Upper lobe of left lung (tissue), 6 donors: ENCODE data around the gene ATP1B2. TPM values are rescaled to one million over a fixed set of nuclear protein-coding genes. Genes with fewer than 3 reads are reported as not detected.

ENCODE experiments used
- ATAC-seq, 2 donors: fragments of 200-7000 bp; cut with Tn5 transposase; one replicate each; pipeline ENCODE4 v1.9.1; 2022; ENCODE audit warnings: mild to moderate bottlenecking in 2 of 2, moderate library complexity in 2 of 2; ENCODE audit not compliant: low FRiP score in 2 of 2
- DNase-seq, 2 donors: peaks; one replicate each; pipeline ENCODE4 v3.0.0-alpha.2; 2019 to 2020
- H3K27ac ChIP-seq, 4 donors: fragments of 200-600 bp; sonication (generic); one replicate each; pipeline ENCODE4 v1.5.1; 2016 to 2019
- H3K27me3 ChIP-seq, 4 donors: fragments of 200-600 bp; sonication (generic); one replicate each; pipeline ENCODE4 v1.5.1; 2017 to 2019
- H3K36me3 ChIP-seq, 4 donors: fragments of 200-600 bp; sonication (generic); one replicate each; pipeline ENCODE4 v1.5.1; 2016 to 2019
- H3K4me1 ChIP-seq, 4 donors: fragments of 200-600 bp; sonication (generic); one replicate each; pipeline ENCODE4 v1.5.1; 2018 to 2019
- H3K4me3 ChIP-seq, 4 donors: fragments of 200-600 bp; sonication (generic); one replicate each; pipeline ENCODE4 v1.5.1; 2017 to 2019; ENCODE audit warnings: mild to moderate bottlenecking in 2 of 4, moderate library complexity in 1 of 4
- H3K9me3 ChIP-seq, 4 donors: fragments of 200-600 bp; sonication (generic); one replicate each; pipeline ENCODE4 v1.5.1; 2018 to 2019
- EP300 ChIP-seq, 4 donors: sonication (generic); formaldehyde crosslinking; IDR thresholded peaks; one replicate each; pipeline ENCODE4 v1.5.1; 2017; ENCODE audit warnings: antibody characterized with exemption in 4 of 4, control low read depth in 2 of 4
- POLR2A ChIP-seq, 4 donors: fragments of 450-650 bp; IDR thresholded peaks; one replicate each; pipeline ENCODE4 v1.5.1; 2016 to 2017; ENCODE audit warnings: antibody characterized with exemption in 4 of 4, mild to moderate bottlenecking in 2 of 4
- POLR2AphosphoS5 ChIP-seq, 2 donors: sonication (generic); formaldehyde crosslinking; IDR thresholded peaks; one replicate each; pipeline ENCODE4 v1.5.1; 2017; ENCODE audit warnings: antibody characterized with exemption in 2 of 2
- WGBS, 2 donors: methylation state at CpG; one replicate each; pipeline ENCODE4 v1.1.5; 2017 to 2018; 5-methylcytosine and 5-hydroxymethylcytosine counted together
- total RNA-seq, 6 donors: library from RNA; depleted of rRNA in 4 of 6; stranded (reverse); fragments of >200 nt in 4 of 6; gene quantifications; one replicate each; pipeline versions ENCODE4 v1.1.0 to v1.2.1, GENCODE V29; 2016 to 2021
- TF ChIP-seq, protein P1 (sequence below), 6 experiments: fragments of 450-650 bp in 4 of 6; fragments of 200-600 bp in 2 of 6; sonication (generic) in 2 of 6; IDR thresholded peaks; one replicate each; pipeline ENCODE4 v1.5.1; 2016 to 2019; ENCODE audit warnings: antibody characterized with exemption in 6 of 6
- donor health status: DM: no; HTN: no; CAD: no; lungs with moderate emphysema.
- donor health status: DM: no; HTN: yes; CAD: no; lungs with severe emphysema.

ATP1B2 gene
- total RNA-seq, 6 donors from 2014 or later, result 0.46 to 2.2 (median 0.97) TPM; not detected in 2

DNA sequence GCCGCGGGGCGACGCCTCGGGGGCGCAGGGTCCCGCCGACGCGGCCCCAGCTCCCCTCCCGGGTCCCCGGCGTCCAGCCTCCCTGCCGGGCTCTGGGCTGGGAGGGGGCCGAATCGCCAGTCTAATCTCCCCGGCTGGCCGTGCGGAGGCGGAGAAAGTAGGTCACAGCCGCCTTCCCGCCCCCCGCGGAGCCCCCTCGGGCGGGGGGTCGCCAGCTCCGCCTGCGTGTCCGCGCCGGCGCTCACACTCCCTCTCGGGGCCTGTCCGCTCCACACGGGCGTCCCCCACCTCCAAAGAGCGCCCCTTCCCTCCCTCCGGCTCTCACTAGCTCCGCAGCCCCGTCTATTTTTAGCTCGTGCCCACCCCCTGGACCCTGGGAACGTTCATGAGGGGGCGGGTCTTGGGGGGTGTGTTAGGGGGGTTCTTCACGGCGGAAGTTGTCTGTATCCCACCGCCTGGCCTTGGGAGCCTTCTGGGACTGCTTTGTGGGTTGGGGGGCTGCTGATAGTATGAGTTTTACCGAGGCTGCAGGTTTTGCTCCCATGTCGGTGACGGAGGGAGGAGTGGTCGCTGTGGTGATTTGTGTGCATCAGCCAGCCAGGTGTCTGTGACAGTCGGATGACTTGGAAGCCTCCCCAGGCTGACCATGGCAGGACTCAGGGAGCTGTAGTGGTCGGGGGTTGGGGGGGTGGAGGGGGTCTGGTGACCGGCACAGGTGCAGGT, 1.1 kb downstream of the ATP1B2 start:
- H3K4me1 ChIP-seq, result peaks cover 16 to 22% (median 21%) of the 10 kb centered on the region in 4 donors
- peaks cover 0 to 26% (median 6%) of the 10 kb centered on the region in 4 donors for H3K27me3 ChIP-seq
- no peaks in the 10 kb centered on the region for H3K9me3 ChIP-seq
- H3K27ac ChIP-seq, result peak overlapping the region in 3 of 4 donors; percentile 26 to 55 (median 34)
- TF ChIP-seq POLR2A (IDR thresholded peaks at IDR 0.05) (no peak), EP300 (IDR thresholded peaks at IDR 0.05) (no peak), POLR2AphosphoS5 (IDR thresholded peaks at IDR 0.05) (no peak)
- TF ChIP-seq, protein P1, sequence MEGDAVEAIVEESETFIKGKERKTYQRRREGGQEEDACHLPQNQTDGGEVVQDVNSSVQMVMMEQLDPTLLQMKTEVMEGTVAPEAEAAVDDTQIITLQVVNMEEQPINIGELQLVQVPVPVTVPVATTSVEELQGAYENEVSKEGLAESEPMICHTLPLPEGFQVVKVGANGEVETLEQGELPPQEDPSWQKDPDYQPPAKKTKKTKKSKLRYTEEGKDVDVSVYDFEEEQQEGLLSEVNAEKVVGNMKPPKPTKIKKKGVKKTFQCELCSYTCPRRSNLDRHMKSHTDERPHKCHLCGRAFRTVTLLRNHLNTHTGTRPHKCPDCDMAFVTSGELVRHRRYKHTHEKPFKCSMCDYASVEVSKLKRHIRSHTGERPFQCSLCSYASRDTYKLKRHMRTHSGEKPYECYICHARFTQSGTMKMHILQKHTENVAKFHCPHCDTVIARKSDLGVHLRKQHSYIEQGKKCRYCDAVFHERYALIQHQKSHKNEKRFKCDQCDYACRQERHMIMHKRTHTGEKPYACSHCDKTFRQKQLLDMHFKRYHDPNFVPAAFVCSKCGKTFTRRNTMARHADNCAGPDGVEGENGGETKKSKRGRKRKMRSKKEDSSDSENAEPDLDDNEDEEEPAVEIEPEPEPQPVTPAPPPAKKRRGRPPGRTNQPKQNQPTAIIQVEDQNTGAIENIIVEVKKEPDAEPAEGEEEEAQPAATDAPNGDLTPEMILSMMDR (IDR thresholded peaks at IDR 0.05), result no peak
- peak overlapping the region in 3 of 4 donors; percentile 37 to 56 (median 56) for H3K4me3 ChIP-seq
- no peaks in the 10 kb centered on the region for H3K36me3 ChIP-seq
- ATAC-seq, result peak in 1 of 2 donors; percentile 26
- DNase-seq, result peak in 1 of 2 donors; percentile 78
- whole genome bisulfite sequencing, 2 donors, result 5 to 11% methylated on average over 4 to 38 of the region's 54 CpGs

- Histone ChIP-seq H3K36me3 (no peaks in the 10 kb centered on the region), H3K9me3 (no peaks in the 10 kb centered on the region), H3K4me1 (peaks cover 16 to 22% (median 21%) of the 10 kb centered on the region in 4 donors), H3K27me3 (peaks cover 0 to 26% (median 6%) of the 10 kb centered on the region in 4 donors), H3K27ac (peak overlapping the region in 1 of 4 donors; percentile 26), H3K4me3 (no peak overlapping the region)
- 72 to 79% methylated on average over 7 to 12 of the region's 12 CpGs for WGBS, 2 donors
- TF ChIP-seq, protein P1 (IDR thresholded peaks at IDR 0.05), result no peak
- TF ChIP-seq POLR2AphosphoS5 (IDR thresholded peaks at IDR 0.05) (no peak), EP300 (IDR thresholded peaks at IDR 0.05) (no peak), POLR2A (IDR thresholded peaks at IDR 0.05) (no peak)
- no peak for ATAC-seq
- DNase-seq, result no peak
Observed at GRCh38 chr17:7652388-7653356, 1.9 kb downstream of the ATP1B2 start.

DNA sequence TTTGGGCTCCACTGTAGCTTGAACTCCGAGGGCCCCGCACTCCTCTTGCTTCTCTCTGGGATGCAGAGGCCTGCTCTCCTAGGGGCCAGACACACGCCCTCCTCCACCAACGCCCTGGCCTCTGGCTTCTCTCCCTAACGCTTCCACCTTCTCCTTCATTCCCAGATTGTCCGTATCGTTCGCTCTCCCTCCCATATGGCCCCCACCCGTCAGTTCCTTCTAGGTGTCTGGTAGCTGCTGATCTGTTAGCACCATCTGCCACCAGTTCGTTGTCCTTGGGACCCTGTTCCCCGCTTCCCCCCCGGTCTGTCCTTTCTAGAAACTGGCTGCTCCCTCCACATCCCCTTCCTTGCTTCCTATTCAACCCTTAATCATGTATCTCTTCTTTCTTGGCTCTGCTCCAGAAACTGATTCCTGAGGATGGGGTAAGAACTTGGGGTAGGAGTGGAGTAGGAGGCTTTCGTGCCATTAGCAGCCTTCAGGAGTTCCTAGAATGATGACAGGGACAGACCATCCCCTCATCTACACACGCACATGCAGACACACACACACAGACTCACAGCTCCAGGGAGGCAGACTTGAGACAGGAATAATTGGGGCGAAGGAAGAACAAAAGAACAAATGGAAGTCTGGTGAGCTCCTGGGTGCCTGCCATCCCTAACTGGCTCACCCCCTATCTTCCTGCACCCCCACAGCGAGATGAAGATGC, 4.3 kb downstream of the ATP1B2 start:
- H3K9me3 ChIP-seq, result no peaks in the 10 kb centered on the region

GRCh38 chr17:7655541-7655840, 4.8 kb downstream of the ATP1B2 start:
- peaks cover 13 to 16% (median 15%) of the 10 kb centered on the region in 4 donors for H3K4me1 ChIP-seq
- DNase-seq (no peak), ATAC-seq (no peak)
- no peak overlapping the region for H3K27ac ChIP-seq
- WGBS, 2 donors, result 92 to 95% methylated on average over 17 of the region's 17 CpGs
- peaks cover 0 to 20% (median 6%) of the 10 kb centered on the region in 4 donors for H3K27me3 ChIP-seq
- H3K9me3 ChIP-seq, result no peaks in the 10 kb centered on the region
- TF ChIP-seq EP300 (IDR thresholded peaks at IDR 0.05), result no peak
- no peak for TF ChIP-seq POLR2AphosphoS5 (IDR thresholded peaks at IDR 0.05)
- TF ChIP-seq, protein P1 (IDR thresholded peaks at IDR 0.05), result no peak
- TF ChIP-seq POLR2A (IDR thresholded peaks at IDR 0.05), result no peak
- H3K4me3 ChIP-seq, result no peak overlapping the region
- H3K36me3 ChIP-seq, result no peaks in the 10 kb centered on the region

More for the DNA sequence above, 4.3 kb downstream of the ATP1B2 start:
- DNase-seq (no peak), ATAC-seq (no peak)
- no peak for TF ChIP-seq EP300 (IDR thresholded peaks at IDR 0.05)
- TF ChIP-seq POLR2A (IDR thresholded peaks at IDR 0.05), result no peak
- TF ChIP-seq POLR2AphosphoS5 (IDR thresholded peaks at IDR 0.05), result no peak
- TF ChIP-seq, protein P1 (IDR thresholded peaks at IDR 0.05), result no peak
- Histone ChIP-seq H3K27me3 (peaks cover 0 to 25% (median 6%) of the 10 kb centered on the region in 4 donors), H3K4me1 (peaks cover 16 to 21% (median 20%) of the 10 kb centered on the region in 4 donors), H3K4me3 (no peak overlapping the region), H3K36me3 (no peaks in the 10 kb centered on the region), H3K27ac (no peak overlapping the region)
- WGBS, 2 donors, result 75 to 80% methylated on average over 16 of the region's 16 CpGs
